ENCODE results near the gene TMEM237.

TMEM237 gene

DNA sequence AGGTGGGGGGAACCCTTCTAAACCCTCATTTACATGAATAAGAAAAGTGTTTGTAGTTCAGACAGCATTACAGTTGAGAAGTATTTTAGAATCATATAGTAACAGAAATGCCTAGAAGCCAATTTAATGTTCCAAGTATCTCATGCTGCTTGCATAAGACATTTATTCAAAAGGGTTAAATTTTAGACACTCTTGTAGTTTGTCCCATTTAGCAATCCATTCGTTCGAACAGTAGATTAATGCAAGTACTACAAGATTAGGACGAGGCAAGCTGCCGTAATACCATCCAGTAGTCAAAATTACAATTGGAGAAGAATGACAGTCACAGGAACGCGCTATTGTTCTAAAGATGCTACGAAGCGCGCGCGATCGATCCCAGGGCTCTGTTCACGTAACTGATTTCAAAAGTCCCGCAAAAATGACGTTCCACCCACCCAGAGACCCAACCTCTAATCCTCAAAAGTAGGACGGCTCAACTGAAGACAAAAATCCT lies 1.2 kb downstream of the TMEM237 start:
- no peak for DNase-seq

DNA sequence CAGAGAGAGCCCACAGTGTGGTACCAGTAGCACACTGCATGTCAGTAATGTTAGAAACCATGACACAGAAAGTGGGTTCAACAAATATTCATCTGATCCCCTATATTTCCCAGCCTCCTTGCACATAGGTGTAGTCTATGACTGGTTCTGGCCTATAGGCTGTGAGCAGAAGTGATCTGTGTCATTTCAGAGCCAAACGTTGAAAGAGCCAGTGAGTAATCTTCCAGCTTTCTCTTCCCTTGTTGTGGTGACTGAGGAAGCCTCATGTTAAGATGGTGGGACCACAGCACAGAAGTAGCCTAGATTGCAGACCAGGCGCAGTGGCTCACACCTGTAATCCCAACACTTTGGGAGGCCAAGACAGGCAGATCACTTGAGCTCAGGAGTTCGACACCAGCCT lies 4.1 kb downstream of the TMEM237 start:
- DNase-seq: no peak

DNA sequence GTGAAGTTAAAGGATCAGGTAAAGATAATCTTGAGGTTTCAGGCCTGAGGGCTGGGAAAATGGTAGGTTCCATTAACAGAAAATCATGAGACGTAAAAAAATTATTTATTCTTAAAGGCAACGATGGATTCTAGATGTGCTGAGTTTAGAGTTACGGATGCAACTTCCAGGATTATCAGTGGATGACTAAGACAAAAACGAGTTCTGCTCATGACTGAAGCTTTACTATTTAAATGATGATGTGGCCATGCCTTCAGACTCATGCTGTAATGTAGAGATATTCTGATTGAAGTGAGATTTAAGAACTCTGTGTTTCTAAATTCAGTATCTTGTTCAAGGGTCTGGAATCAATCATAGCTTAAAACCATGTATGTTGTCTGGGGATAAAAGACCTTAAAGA lies 5.0 kb downstream of the TMEM237 start:
- DNase-seq: no peak

DNA sequence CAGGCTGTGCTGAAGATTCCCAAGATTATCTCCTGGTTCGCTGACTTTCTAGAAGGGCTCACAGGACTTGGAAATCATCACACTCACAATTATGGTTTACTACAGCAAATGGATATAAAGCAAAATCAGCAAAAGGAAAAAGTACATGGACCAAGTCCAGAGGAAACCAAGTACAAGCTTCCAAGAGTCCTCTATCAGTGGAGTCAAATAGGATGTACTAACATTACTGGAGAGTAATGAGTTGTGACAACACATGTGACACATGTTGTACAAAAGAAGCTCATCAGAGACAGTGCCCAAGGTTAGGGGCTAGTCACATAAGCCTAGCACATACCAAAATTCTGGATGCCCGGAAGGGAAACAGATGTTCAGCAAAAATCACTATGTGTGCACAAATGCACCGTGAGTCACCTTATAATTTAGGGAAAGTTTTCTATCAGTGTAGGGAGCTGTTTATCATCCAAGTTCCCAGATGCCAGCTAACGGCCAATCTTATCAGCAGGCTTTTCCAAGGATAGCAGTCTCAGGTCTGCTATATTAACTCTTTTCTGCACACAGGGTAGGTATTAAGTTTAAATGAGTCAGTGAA lies 9.5 kb downstream of the TMEM237 start:
- DNase-seq: no peak

DNA sequence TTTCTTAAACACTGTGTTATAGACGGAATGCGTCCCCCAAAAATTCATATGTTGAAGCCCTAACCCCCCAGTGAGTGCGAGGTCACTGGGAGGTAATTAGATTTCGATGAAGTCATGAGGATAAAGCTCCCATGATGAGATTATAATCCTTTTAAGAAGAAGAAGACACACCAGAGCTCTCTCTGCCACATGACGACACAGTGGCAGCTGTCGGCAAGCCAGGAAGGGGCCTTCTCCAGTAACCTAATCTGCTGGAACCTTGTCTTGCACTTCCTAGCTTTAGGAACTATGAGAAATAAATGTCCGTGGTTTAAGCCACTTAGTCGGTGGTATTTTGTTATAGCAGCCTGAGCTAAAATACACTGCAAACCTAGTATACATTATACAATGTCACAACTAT lies 12.3 kb downstream of the TMEM237 start:
- DNase-seq: no peak

DNA sequence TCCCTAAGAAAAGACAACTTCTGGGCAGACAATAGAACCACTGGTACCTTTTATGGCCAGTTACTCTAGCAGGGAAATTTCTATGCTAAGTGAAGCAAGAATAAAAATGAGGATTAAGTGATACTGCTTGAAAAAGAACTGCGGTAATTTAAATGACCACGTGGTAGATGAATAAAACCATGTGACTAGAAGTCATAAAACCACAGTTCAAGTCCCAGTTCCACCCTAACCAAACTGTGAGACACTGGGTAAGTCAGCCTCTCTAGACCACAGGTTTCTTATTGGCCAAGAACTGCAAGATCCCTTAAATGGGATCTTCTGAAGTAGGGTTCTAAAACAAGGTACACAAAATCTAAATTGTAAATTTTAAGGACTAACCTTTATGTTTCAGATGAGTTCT lies 12.7 kb downstream of the TMEM237 start:
- no peak for DNase-seq

DNA sequence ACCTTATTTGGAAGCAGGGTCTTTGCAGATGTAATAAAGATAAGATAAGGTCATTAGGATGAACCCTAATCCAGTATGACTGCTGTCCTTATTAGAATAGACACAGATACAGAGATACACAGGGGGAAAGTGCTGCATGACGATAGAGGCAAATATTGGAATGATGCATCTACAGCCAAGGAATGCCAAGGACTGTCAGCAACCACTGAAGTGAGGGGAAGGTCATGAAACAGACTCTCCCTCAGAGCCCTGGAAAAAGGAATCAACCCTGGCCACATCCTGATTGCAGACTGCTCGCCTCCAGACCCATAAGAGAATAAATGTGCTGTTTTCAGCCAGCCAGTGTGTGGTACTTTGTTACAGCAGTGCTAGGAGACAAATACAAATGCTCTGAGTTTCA lies 14.8 kb downstream of the TMEM237 start:
- DNase-seq: no peak

DNA sequence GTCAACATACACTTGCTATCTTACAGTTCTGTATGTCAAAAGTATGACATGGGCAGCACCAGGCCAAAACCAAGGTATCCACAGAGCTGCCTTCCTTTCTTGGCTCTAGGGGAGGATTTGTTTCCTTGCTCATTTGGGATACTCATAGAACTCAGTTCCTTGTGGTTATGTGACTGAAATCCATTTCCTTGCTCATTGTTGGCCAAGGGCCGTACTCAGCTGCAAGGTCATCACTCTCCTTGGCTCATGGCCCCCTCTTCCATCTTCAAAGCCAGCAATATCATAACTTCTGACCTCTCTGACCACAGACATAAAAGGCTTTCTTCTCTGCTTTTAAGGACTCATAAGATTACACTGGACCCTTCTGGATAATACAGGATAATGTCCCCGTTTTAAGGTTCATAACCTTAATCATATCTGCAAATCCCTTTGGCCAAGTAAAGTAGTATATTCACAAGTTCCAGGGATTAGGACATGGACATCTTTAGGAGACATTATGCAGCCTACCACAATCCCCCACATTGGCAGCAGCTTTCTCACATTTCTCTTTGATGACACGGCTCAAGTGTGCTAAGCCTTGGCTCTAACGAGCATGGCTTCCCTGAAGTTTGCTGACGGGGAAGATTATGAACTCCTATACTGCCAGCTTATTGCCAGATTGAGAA lies 20.9 kb downstream of the TMEM237 start:
- DNase-seq: no peak

DNA sequence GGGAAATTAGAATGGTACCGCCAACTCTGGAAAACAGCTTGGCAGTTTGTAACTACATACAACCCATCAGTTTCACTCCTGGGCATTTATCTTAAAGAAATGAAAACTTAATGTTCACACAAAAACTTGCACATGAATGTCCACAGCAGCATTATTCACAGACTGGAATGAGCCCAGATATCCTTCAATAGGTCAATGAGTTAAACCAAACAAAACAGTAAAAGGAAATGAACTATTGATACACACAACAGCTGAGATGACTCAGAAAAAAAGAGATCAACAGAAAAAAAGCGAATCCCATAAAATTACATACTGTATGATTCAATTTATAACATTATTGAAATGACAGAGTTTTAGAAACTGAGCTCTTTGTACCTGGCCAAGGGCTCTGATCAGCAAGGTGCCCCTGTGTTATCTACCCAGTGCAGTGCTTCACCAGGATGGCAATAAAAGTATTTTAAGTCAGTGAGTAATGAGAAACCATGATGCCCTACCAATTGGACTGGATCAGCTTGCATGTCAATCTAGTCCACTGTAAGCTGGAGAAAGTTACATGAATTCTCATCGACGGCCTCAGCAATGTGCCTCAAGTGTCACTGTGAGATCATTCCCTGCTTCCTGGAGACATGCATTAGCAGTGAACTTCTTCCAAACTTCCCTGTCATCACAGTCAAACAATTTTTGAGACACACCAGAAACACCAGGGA lies 21.9 kb downstream of the TMEM237 start:
- DNase-seq: no peak

DNA sequence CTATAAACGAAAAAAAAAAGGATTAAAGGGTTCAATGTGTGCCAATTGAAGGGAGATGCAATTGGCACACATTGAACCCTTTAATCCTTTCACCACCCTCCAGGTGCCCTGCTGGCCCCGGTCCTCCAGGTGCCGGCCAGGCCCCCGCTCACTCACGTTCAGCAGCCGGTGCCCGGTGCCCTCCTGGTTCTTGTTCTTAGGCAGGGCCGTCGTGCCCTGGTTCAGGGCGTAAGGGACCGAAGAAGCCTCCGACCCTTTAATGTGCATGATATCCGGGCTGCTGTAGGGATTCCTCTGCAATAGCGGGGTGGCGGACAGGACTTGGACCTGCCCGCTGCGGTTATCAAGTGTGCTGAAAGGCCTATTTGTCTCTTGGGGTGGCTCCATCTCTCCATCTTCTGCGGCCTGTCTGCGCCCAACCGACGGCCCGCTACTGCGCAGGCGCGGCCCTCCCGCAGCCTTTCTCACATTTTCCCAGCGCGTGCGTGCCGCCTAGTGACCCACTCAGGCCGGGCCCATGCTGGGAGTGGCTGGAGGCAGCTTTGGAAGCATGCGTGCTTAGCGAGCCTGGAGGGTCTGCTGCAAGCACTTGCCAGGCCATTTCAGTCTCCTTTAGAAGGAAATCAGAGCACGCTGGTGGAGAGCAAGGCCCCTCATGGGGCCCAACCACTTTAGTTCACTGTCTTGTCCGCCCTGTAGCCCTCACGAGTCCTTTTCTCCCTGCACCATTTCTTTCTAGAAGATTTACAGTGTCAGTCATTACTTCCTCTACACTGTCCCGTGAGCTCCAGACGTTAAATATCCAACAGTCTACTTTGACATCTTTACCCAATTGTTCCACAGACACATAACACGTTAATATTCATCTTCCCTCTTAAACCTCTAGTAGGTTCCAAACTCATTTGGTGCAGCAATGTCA lies 24.3 kb downstream of the TMEM237 start:
- no peak for DNase-seq

DNA sequence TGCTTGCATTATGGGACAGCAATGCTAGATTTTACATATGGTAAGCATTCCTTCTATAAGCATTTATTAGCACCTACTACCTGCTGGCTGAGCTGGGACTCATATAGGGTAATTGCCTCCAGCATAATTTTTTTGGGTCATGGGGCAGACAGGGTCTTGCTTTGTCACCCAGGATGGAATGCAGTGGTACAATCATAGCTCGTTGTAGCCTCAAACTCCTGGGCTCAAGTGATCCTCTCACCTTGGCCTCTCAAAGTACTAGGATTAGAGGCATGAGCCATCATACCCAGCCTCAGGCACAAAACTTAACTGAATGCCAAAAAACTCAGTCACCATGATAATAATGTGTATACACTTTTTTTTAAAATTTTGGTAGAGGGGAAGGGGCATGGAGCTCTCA lies 35.3 kb downstream of the TMEM237 start:
- DNase-seq: no peak

DNA sequence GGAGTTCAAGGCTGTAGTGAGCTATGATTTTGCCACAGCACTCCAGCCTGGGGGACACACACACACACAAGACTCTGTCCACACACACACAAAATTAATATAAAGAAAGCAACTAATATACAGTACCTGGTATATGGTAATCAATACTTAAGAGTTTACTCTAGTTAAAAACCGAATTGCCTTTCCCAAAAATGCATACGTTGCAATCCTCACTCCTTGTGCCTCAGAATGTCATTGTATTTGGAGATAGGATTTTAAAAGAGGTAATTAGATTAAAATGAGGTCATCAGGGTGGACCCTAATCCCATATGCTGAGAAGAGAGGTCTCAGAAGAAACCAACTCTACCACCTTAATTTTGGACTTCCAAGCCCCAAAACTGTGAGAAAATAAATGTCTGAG lies 35.7 kb downstream of the TMEM237 start:
- no peak for DNase-seq

DNA sequence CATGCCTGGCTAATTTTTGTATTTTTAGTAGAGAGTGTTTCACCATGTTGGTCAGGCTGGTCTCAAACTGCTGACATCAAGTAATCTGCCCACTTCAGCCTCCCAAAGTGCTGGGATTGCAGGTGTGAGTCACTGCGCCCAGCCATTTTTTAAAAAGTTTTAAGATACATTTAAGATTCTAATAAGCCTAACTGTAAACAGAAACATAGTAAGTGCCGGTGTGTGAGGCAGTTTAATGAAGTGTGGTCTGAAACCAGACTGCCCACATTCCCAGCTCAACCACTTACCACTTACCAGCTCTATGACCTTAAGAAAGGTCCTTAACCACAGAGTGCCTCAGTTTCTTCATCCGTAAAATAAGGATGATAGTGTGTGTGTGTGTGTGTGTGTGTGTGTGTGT lies 42.4 kb downstream of the TMEM237 start:
- DNase-seq: no peak

DNA sequence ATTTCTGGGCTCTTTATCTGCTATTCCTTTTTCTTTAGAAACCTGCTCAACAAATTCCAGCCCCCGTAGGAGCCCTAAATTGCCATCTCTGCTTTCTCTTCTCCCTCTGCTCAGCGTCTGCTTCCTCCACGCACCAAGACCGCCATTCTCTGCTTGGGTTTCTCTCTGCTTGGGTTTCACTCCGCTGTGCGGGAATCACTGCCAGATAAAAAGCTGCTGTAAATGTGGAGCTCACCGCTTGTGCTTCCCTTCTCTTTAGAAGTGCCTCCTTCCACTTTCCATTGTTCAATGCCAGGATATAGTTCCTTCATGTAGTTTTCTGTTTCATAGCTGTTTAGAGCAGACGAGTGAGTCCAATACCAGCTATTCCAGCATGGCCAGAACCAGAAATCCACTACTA lies 45.9 kb downstream of the TMEM237 start:
- no peak for DNase-seq

DNA sequence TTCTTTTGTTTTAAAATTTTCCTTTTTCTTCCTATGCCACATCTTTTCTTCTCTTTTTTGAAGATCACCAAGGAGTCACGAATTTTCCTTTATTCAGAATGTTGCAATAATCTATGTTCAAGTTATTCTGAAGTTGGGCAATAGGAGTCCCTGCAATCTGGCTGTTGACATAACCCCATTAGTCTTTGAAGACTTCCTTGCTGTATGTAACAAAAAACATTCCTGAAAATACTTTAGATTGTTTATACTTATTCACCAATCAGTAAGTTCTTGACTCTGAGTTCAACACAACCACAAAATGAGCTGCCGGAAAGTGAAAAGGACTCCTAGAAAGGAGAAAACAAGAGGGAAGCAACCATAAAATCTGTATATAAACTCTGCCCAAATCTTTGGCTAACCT lies 62.8 kb downstream of the TMEM237 start:
- DNase-seq: no peak

DNA sequence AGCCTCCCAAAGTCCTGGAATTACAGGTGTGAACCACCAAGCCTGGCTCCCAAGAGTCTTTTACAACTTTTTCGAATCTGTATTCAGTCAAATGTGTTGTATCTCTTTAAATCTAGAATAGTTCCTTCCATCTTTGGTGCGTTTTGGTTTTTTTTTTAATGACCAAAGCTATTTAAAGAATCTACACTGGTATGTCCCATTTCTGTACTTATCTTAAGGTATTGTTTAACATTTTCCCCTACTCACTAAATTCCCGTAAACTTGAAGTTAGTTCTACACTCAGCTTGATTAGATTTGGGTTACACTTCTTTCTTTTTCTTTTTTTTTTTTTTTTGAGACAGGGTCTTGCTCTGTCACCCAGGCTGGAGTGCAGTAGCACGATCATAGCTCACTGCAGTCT lies 63.8 kb downstream of the TMEM237 start:
- DNase-seq: no peak

DNA sequence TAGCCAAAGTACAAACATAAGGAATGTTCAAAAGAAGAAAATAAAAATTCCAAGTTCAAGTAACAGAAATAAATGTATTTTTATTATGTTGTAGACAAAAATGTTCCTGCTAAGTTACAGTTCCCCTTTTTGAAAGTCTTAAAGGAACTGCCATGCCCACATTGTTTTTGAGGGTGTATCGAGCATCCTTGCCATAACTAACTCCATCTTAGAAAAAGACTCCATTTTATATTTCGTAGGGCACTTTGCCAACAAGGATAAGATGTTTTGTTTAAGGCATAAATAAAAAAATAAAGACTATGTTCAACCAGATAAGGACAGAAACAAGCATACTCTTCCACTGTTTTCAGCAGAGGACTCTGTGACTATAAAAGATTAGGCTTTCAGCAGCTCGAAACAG lies 67.3 kb downstream of the TMEM237 start:
- no peak for DNase-seq

DNA sequence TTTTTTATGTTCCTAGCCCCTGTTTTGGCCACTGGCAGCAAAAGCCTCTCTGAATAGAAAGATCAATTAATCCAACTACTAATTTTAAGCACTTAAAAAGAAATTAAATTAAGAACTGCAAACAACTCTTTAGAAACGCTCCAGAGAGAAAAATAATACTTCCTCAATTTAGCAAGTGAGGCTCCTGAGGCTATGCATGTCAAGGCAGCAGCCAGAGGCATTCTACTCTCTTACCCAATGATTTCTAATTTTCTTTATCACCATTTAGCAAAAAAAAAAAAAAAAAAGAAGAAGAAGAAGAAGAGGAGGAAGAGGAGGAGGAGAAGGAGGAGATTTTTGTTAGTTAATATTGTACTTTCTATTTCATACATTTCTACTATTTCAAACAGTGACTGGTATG lies 68.5 kb downstream of the TMEM237 start:
- DNase-seq: no peak

DNA sequence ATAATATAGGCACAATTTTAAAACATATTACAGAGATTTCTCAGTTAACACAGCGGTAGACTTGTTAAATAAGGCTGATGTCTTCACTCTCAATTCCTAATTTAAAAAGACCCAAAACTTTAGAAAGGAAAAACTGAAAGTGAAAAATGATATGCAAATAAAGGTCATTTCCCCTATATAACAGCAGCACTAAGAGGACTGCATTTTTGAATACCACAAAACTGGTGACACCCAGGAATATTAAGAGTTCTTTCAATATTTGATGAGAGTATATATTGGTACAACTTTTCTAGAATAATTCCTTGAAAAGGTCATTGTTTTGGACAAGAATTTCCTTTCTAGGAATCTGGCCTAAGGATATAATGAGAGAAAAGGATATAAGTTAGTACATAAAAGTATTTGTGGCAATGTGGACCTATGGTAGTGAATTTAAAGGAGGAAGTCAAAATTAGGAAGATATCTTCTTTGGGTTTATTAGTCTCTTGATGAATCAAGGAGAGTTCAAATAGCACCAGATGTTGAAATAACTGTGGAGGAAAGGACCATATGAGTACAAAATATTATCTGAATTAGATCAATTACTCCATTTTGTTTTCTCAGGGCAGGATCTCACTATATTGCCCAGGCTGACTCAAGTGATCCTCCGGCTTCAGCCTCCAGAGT lies 70.3 kb downstream of the TMEM237 start:
- DNase-seq: no peak

All from effector CD8-positive, alpha-beta T cell (primary cell).